ENCODE measurements around the gene DOCK4.

DOCK4 gene

GRCh38 chr7:112186300-112186699 lies 19.9 kb downstream of the DOCK4 start:
- no peak for DNase-seq

GRCh38 chr7:112185005-112185834 lies 21.0 kb downstream of the DOCK4 start:
- DNase-seq = no peak

- DNase-seq = no peak
These were observed 21.7 kb downstream of the DOCK4 start for GRCh38 chr7:112184455-112184854.

GRCh38 chr7:112183266-112183665 lies 22.9 kb downstream of the DOCK4 start:
- DNase-seq = no peak

GRCh38 chr7:112182749-112183148 lies 23.4 kb downstream of the DOCK4 start:
- DNase-seq = no peak

GRCh38 chr7:112180223-112180622 lies 26.0 kb downstream of the DOCK4 start:
- no peak for DNase-seq

- DNase-seq = no peak
These were observed 29.3 kb downstream of the DOCK4 start for GRCh38 chr7:112176693-112177415.

GRCh38 chr7:112176241-112176640 lies 30.0 kb downstream of the DOCK4 start:
- no peak for DNase-seq

GRCh38 chr7:112174192-112174591 lies 32.0 kb downstream of the DOCK4 start:
- no peak for DNase-seq

GRCh38 chr7:112173568-112173905 lies 32.7 kb downstream of the DOCK4 start:
- DNase-seq = no peak

- no peak for DNase-seq
These were observed 33.2 kb downstream of the DOCK4 start for GRCh38 chr7:112172870-112173567.

GRCh38 chr7:112171673-112172072 lies 34.5 kb downstream of the DOCK4 start:
- DNase-seq = no peak

- no peak for DNase-seq
These were observed 37.3 kb downstream of the DOCK4 start for GRCh38 chr7:112168915-112169314.

GRCh38 chr7:112167147-112167546 lies 39.1 kb downstream of the DOCK4 start:
- DNase-seq = no peak

GRCh38 chr7:112162784-112163506 lies 43.3 kb downstream of the DOCK4 start:
- no peak for DNase-seq

- no peak for DNase-seq
These were observed 43.9 kb downstream of the DOCK4 start for GRCh38 chr7:112162142-112162766.

GRCh38 chr7:112161253-112162141 lies 44.7 kb downstream of the DOCK4 start:
- no peak for DNase-seq

GRCh38 chr7:112160771-112161150 lies 45.4 kb downstream of the DOCK4 start:
- no peak for DNase-seq

GRCh38 chr7:112160130-112160770 lies 45.9 kb downstream of the DOCK4 start:
- no peak for DNase-seq

GRCh38 chr7:112159351-112159750 lies 46.8 kb downstream of the DOCK4 start:
- no peak for DNase-seq

- DNase-seq = no peak
These were observed 49.1 kb downstream of the DOCK4 start for GRCh38 chr7:112157072-112157471.
